Neural cell (in vitro differentiated cells): Measurements from ENCODE around the gene MEIS1.

Experiments
- CTCF ChIP-seq: fragments of 450-650 bp; IDR thresholded peaks from 2 replicates; pipeline ENCODE4 v1.5.1; 2014; ENCODE audit warnings: antibody characterized with exemption, mild to moderate bottlenecking, moderate library complexity; ENCODE audit not compliant: poor library complexity, severe bottlenecking
- EP300 ChIP-seq: fragments of 450-650 bp; conservative IDR thresholded peaks from 2 replicates; pipeline ENCODE4 v1.6.1; 2014; ENCODE audit warnings: antibody characterized with exemption, mild to moderate bottlenecking, moderate library complexity; ENCODE audit not compliant: poor library complexity, severe bottlenecking
- EZH2 ChIP-seq: fragments of 200-600, 300-800 bp; shearing (Covaris generic), sonication (generic); IDR thresholded peaks from 2 replicates; pipeline ENCODE4 v1.6.1; 2014; ENCODE audit warnings: antibody characterized with exemption, low read length, borderline replicate concordance, mild to moderate bottlenecking; ENCODE audit not compliant: insufficient read depth, poor library complexity, severe bottlenecking
- MXI1 ChIP-seq: fragments of 450-650 bp; conservative IDR thresholded peaks from 2 replicates; pipeline ENCODE4 v1.6.1; 2014; ENCODE audit warnings: antibody characterized with exemption, mild to moderate bottlenecking; ENCODE audit not compliant: poor library complexity, severe bottlenecking
- POLR2AphosphoS5 ChIP-seq: IDR thresholded peaks from 2 replicates; pipeline ENCODE4 v1.6.1; 2012
- RAD21 ChIP-seq: fragments of 450-650 bp; conservative IDR thresholded peaks from 2 replicates; pipeline ENCODE4 v1.6.1; 2014; ENCODE audit warnings: antibody characterized with exemption, mild to moderate bottlenecking, moderate library complexity
- REST ChIP-seq: IDR thresholded peaks from 2 replicates; pipeline ENCODE4 v1.6.1; 2012; ENCODE audit warnings: borderline replicate concordance
- TAF1 ChIP-seq: IDR thresholded peaks from 2 replicates; pipeline ENCODE4 v1.6.1; 2012; ENCODE audit warnings: low read depth

GRCh38 chr2:66426244-66427111 lies 8.4 kb upstream of the MEIS1 start:
- no peak for TF ChIP-seq CTCF
- no peak for TF ChIP-seq TAF1
- TF ChIP-seq EZH2, result no peak
- no peak for TF ChIP-seq REST
- TF ChIP-seq POLR2AphosphoS5, result peak; percentile 11
- no peak for TF ChIP-seq MXI1
- no peak for TF ChIP-seq EP300
- no peak for TF ChIP-seq RAD21
